Right renal cortex interstitium (tissue), 3 donors: ENCODE data around the gene LMF1. TPM values are rescaled to one million over a fixed set of nuclear protein-coding genes. Genes with fewer than 3 reads are reported as not detected.
"Not testable (repeated sequence)": the region's sequence is repeated elsewhere in the genome, so short reads cannot be mapped to it uniquely, and the experiment has no call there.

Source experiments
- DNase-seq, 3 donors: peaks; one replicate each; pipeline ENCODE4 v3.0.0-alpha.2; 2013; ENCODE audit warnings: low read depth in 3 of 3, low spot score in 2 of 3
- polyA plus RNA-seq, 3 donors: library from polyadenylated mRNA; unstranded; fragments of 120-200 nt; gene quantifications; one replicate each; pipeline ENCODE4 v1.2.1, GENCODE V29; 2013; ENCODE audit not compliant: insufficient read length in 3 of 3

The LMF1 gene
- polyA plus RNA-seq, 3 donors: 13.8 to 16.3 (median 13.9) TPM

- no peak for DNase-seq
Measured at GRCh38 chr16:886084-886543, 84.7 kb downstream of the LMF1 start.

GRCh38 chr16:885391-885790 is 85.4 kb downstream of the LMF1 start:
- DNase-seq: no peak

- DNase-seq: no peak
Measured at GRCh38 chr16:884232-884631, 86.6 kb downstream of the LMF1 start.

- DNase-seq: no peak
Measured at GRCh38 chr16:883781-884180, 87.0 kb downstream of the LMF1 start.

- no peak for DNase-seq
Measured at GRCh38 chr16:883340-883739, 87.4 kb downstream of the LMF1 start.

GRCh38 chr16:882671-883070 is 88.1 kb downstream of the LMF1 start:
- DNase-seq: not testable (repeated sequence)

- DNase-seq: no peak
Measured at GRCh38 chr16:882256-882655, 88.5 kb downstream of the LMF1 start.

- no peak for DNase-seq
Measured at GRCh38 chr16:881219-882097, 89.3 kb downstream of the LMF1 start.

- DNase-seq: no peak
Measured at GRCh38 chr16:880471-881171, 90.2 kb downstream of the LMF1 start.

GRCh38 chr16:879986-880385 is 90.8 kb downstream of the LMF1 start:
- DNase-seq: no peak

- no peak for DNase-seq
Measured at GRCh38 chr16:879461-879861, 91.3 kb downstream of the LMF1 start.

- DNase-seq: no peak
Measured at GRCh38 chr16:878886-879285, 91.9 kb downstream of the LMF1 start.

GRCh38 chr16:878072-878784 is 92.6 kb downstream of the LMF1 start:
- no peak for DNase-seq

GRCh38 chr16:877242-878071 is 93.3 kb downstream of the LMF1 start:
- no peak for DNase-seq

GRCh38 chr16:876523-877241 is 94.1 kb downstream of the LMF1 start:
- no peak for DNase-seq

GRCh38 chr16:876041-876335 is 94.8 kb downstream of the LMF1 start:
- DNase-seq: no peak

- no peak for DNase-seq
Measured at GRCh38 chr16:875182-876040, 95.4 kb downstream of the LMF1 start.

GRCh38 chr16:874366-875181 is 96.2 kb downstream of the LMF1 start:
- no peak for DNase-seq
